ENCODE measurements around the gene CDH23.

CDH23 gene

DNA sequence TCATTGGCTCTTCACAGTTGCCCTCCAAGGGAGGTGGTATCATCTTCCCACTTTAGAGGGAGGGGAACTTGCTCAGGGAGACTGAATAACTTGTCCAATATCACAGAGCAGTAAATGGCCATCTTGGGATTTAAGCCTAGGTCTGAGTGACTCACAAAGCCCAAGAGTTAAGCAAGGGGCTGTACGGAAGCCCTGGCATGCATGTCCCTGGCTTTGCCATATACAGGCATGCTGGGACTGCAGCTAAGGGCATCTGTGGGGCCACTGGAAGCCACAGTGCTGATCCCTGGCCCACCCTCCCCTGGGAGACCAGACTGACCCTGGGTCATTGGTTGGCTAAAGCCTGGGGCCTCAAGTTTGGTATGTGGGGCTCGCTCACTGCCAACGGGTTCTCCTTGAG lies 373.5 kb downstream of the CDH23 start:
- Histone ChIP-seq H3K9me3 (ENCODE audit: control insufficient read depth in 1 of 2, low read length in 2 of 2) (no peaks in the 10 kb centered on the region), H3K4me1 (ENCODE audit: control insufficient read depth in 1 of 2, insufficient read depth in 2 of 2, low read length in 2 of 2) (peaks cover 87 to 91% of the 10 kb centered on the region in 2 donors), H3K36me3 (ENCODE audit: control insufficient read depth in 1 of 2, insufficient read depth in 2 of 2, low read length in 2 of 2) (peaks cover 0 to 5% of the 10 kb centered on the region in 2 donors), H3K9ac (ENCODE audit: low read depth in 1 of 2, low read length in 2 of 2) (peak overlapping the region; percentile 98 to 99), H3K27ac (ENCODE audit: low read depth, low read length) (peak overlapping the region; percentile 91), H3K27me3 (ENCODE audit: control insufficient read depth in 1 of 2, insufficient read depth in 2 of 2, low read length in 2 of 2) (no peaks in the 10 kb centered on the region), H3K4me3 (ENCODE audit: low read depth in 1 of 2, low read length in 2 of 2) (peak overlapping the region; percentile 89 to 97)

GRCh38 chr10:71770789-71771188 lies 374.1 kb downstream of the CDH23 start:
- H3K4me1 ChIP-seq (ENCODE audit: control insufficient read depth in 1 of 2, insufficient read depth in 2 of 2, low read length in 2 of 2), result peaks cover 83 to 91% of the 10 kb centered on the region in 2 donors
- peak overlapping the region; percentile 89 to 97 for H3K4me3 ChIP-seq (ENCODE audit: low read depth in 1 of 2, low read length in 2 of 2)
- H3K27ac ChIP-seq (ENCODE audit: low read depth, low read length), result peak overlapping the region; percentile 91

DNA sequence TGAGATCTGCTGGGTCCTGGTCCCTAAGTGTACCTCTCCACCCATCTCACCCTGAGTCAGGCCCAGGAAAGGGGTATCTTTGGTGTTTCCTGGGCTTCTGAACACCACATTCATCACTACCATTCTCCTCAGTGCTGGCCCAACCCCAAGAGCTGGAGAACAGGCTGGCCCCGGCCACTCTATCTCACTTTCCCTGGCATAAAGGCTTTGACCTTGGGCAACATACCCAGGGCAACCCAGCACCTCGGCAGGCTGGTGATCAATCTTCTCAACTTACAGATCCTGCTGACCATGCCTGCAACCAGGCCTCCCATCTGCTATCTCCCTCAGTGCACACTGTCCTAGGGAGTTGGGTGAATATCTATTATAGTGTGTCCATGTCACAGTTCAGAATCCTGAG lies 374.5 kb downstream of the CDH23 start:
- Histone ChIP-seq H3K9me3 (ENCODE audit: control insufficient read depth in 1 of 2, low read length in 2 of 2) (no peaks in the 10 kb centered on the region), H3K4me3 (ENCODE audit: low read depth in 1 of 2, low read length in 2 of 2) (peak overlapping the region; percentile 89 to 97), H3K9ac (ENCODE audit: low read depth in 1 of 2, low read length in 2 of 2) (peak overlapping the region; percentile 98 to 99), H3K4me1 (ENCODE audit: control insufficient read depth in 1 of 2, insufficient read depth in 2 of 2, low read length in 2 of 2) (peaks cover 83 to 91% of the 10 kb centered on the region in 2 donors), H3K27ac (ENCODE audit: low read depth, low read length) (peak overlapping the region; percentile 91), H3K27me3 (ENCODE audit: control insufficient read depth in 1 of 2, insufficient read depth in 2 of 2, low read length in 2 of 2) (no peaks in the 10 kb centered on the region), H3K36me3 (ENCODE audit: control insufficient read depth in 1 of 2, insufficient read depth in 2 of 2, low read length in 2 of 2) (peaks cover 0 to 5% of the 10 kb centered on the region in 2 donors)

More at GRCh38 chr10:71770789-71771188, 374.1 kb downstream of the CDH23 start:
- H3K36me3 ChIP-seq (ENCODE audit: control insufficient read depth in 1 of 2, insufficient read depth in 2 of 2, low read length in 2 of 2), result peaks cover 0 to 5% of the 10 kb centered on the region in 2 donors
- H3K9me3 ChIP-seq (ENCODE audit: control insufficient read depth in 1 of 2, low read length in 2 of 2), result no peaks in the 10 kb centered on the region
- H3K9ac ChIP-seq (ENCODE audit: low read depth in 1 of 2, low read length in 2 of 2), result peak overlapping the region; percentile 98 to 99
- H3K27me3 ChIP-seq (ENCODE audit: control insufficient read depth in 1 of 2, insufficient read depth in 2 of 2, low read length in 2 of 2), result no peaks in the 10 kb centered on the region

- Histone ChIP-seq H3K27me3 (ENCODE audit: control insufficient read depth in 1 of 2, insufficient read depth in 2 of 2, low read length in 2 of 2) (no peaks in the 10 kb centered on the region), H3K27ac (ENCODE audit: low read depth, low read length) (peak overlapping the region; percentile 91), H3K4me3 (ENCODE audit: low read depth in 1 of 2, low read length in 2 of 2) (peak overlapping the region; percentile 89 to 97), H3K36me3 (ENCODE audit: control insufficient read depth in 1 of 2, insufficient read depth in 2 of 2, low read length in 2 of 2) (peaks cover 0 to 5% of the 10 kb centered on the region in 2 donors), H3K9me3 (ENCODE audit: control insufficient read depth in 1 of 2, low read length in 2 of 2) (no peaks in the 10 kb centered on the region), H3K9ac (ENCODE audit: low read depth in 1 of 2, low read length in 2 of 2) (peak overlapping the region; percentile 98 to 99), H3K4me1 (ENCODE audit: control insufficient read depth in 1 of 2, insufficient read depth in 2 of 2, low read length in 2 of 2) (peaks cover 83 to 89% of the 10 kb centered on the region in 2 donors)
Measured at GRCh38 chr10:71771821-71772617, 375.3 kb downstream of the CDH23 start.

- Histone ChIP-seq H3K36me3 (ENCODE audit: control insufficient read depth in 1 of 2, insufficient read depth in 2 of 2, low read length in 2 of 2) (peaks cover 0 to 5% of the 10 kb centered on the region in 2 donors), H3K9ac (ENCODE audit: low read depth in 1 of 2, low read length in 2 of 2) (peak overlapping the region; percentile 98 to 99), H3K9me3 (ENCODE audit: control insufficient read depth in 1 of 2, low read length in 2 of 2) (no peaks in the 10 kb centered on the region), H3K27ac (ENCODE audit: low read depth, low read length) (peak overlapping the region; percentile 91), H3K4me3 (ENCODE audit: low read depth in 1 of 2, low read length in 2 of 2) (peak overlapping the region; percentile 89 to 97), H3K27me3 (ENCODE audit: control insufficient read depth in 1 of 2, insufficient read depth in 2 of 2, low read length in 2 of 2) (no peaks in the 10 kb centered on the region), H3K4me1 (ENCODE audit: control insufficient read depth in 1 of 2, insufficient read depth in 2 of 2, low read length in 2 of 2) (peaks cover 75 to 82% of the 10 kb centered on the region in 2 donors)
Measured at GRCh38 chr10:71772832-71773220, 376.1 kb downstream of the CDH23 start.

GRCh38 chr10:71773221-71773971 lies 376.7 kb downstream of the CDH23 start, which contains the start of gene VSIR:
Gene VSIR, minus strand, starts transcription at chr10:71773520. Its CDS starts 81 bp downstream, at chr10:71773439.
- Histone ChIP-seq H3K9me3 (ENCODE audit: control insufficient read depth in 1 of 2, low read length in 2 of 2) (no peaks in the 10 kb centered on the region), H3K4me1 (ENCODE audit: control insufficient read depth in 1 of 2, insufficient read depth in 2 of 2, low read length in 2 of 2) (peaks cover 69 to 77% of the 10 kb centered on the region in 2 donors), H3K27me3 (ENCODE audit: control insufficient read depth in 1 of 2, insufficient read depth in 2 of 2, low read length in 2 of 2) (no peaks in the 10 kb centered on the region), H3K9ac (ENCODE audit: low read depth in 1 of 2, low read length in 2 of 2) (peak within 1 kb of the TSS; percentile 98 to 99), H3K27ac (ENCODE audit: low read depth, low read length) (peak within 1 kb of the TSS; percentile 91), H3K36me3 (ENCODE audit: control insufficient read depth in 1 of 2, insufficient read depth in 2 of 2, low read length in 2 of 2) (peaks cover 0 to 5% of the 10 kb centered on the region in 2 donors), H3K4me3 (ENCODE audit: low read depth in 1 of 2, low read length in 2 of 2) (peak within 1 kb of the TSS; percentile 89 to 97)

DNA sequence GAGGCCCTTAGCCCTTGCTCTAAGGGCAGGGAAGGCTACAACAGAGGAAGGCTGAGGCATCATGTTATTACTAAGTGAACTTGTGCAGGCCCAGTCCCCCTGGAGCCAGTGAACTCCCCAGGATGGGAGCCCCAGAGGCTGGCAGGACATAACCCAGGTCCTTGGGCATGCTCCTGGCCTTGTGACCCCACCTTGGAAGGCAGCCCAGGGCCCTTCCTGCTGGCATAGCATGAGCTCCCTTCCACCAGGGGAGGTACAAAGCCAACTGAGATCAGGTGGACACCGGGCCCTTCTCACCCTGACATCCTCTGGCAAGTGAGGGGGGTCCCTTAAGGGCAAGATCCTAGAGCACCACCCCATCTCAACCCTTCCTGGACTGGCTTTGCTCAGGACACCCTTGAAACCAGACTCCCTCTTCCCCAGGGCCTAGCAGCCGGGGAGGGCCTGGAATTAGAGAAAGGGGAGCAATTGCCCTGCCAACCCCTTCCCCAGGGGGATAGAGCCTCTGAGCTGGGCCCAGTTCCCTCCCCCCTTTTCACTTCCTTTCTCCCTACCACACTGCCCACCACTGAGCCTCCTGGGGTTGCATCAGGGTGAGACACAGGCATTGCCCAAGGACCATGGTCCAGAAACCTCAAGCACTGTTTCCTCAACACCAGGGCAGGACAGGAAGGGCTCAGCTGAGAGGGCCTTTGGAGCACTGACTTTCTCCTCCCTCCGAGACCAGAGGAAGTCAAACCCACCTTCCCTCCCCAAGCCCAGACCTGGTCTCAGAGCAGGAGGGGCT lies 378.4 kb downstream of the CDH23 start:
- Histone ChIP-seq H3K4me3 (ENCODE audit: low read depth in 1 of 2, low read length in 2 of 2) (no peak overlapping the region), H3K27ac (ENCODE audit: low read depth, low read length) (no peak overlapping the region), H3K27me3 (ENCODE audit: control insufficient read depth in 1 of 2, insufficient read depth in 2 of 2, low read length in 2 of 2) (no peaks in the 10 kb centered on the region)

GRCh38 chr10:71776481-71776925 lies 379.8 kb downstream of the CDH23 start:
- H3K9ac ChIP-seq (ENCODE audit: low read depth in 1 of 2, low read length in 2 of 2), result no peak overlapping the region
- H3K9me3 ChIP-seq (ENCODE audit: control insufficient read depth in 1 of 2, low read length in 2 of 2), result no peaks in the 10 kb centered on the region
- H3K36me3 ChIP-seq (ENCODE audit: control insufficient read depth in 1 of 2, insufficient read depth in 2 of 2, low read length in 2 of 2), result no peaks in the 10 kb centered on the region
- no peak overlapping the region for H3K4me3 ChIP-seq (ENCODE audit: low read depth in 1 of 2, low read length in 2 of 2)
- peaks cover 42 to 50% of the 10 kb centered on the region in 2 donors for H3K4me1 ChIP-seq (ENCODE audit: control insufficient read depth in 1 of 2, insufficient read depth in 2 of 2, low read length in 2 of 2)
- no peaks in the 10 kb centered on the region for H3K27me3 ChIP-seq (ENCODE audit: control insufficient read depth in 1 of 2, insufficient read depth in 2 of 2, low read length in 2 of 2)
- no peak overlapping the region for H3K27ac ChIP-seq (ENCODE audit: low read depth, low read length)

More for the DNA sequence above, 378.4 kb downstream of the CDH23 start:
- Histone ChIP-seq H3K9ac (ENCODE audit: low read depth in 1 of 2, low read length in 2 of 2) (peak overlapping the region in 1 of 2 donors; percentile 10), H3K9me3 (ENCODE audit: control insufficient read depth in 1 of 2, low read length in 2 of 2) (no peaks in the 10 kb centered on the region), H3K4me1 (ENCODE audit: control insufficient read depth in 1 of 2, insufficient read depth in 2 of 2, low read length in 2 of 2) (peaks cover 56 to 64% of the 10 kb centered on the region in 2 donors), H3K36me3 (ENCODE audit: control insufficient read depth in 1 of 2, insufficient read depth in 2 of 2, low read length in 2 of 2) (peaks cover 0 to 1% of the 10 kb centered on the region in 2 donors)

DNA sequence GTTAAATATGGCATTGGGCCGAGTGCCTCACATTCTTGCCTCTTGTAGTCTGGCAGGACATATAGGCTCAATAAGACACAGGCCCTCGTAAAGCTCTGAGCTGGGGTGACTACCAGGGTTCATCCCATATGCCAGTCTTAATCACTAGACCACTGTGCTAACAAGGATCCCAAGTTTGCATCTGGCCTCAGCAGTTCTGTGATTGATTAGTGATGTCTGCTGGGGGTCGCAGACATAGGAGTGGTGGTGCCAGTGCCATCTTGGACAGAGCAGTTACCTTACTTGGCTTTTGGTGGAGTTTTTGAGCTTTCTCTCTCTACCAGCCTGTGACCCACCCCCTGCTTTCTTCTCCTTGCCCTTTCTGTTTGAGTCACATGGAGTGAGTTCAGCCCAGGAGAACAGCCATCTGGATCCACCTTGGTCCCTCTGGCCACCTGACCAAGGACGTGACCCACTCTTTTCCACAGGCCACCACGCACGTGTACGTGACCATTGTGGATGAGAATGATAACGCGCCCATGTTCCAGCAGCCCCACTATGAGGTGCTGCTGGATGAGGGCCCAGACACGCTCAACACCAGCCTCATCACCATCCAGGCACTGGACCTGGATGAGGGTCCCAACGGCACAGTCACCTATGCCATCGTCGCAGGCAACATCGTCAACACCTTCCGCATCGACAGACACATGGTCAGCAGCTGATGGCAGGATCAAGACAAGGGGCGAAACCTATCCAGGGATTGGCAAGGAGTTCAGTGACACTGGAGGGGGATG lies 380.7 kb downstream of the CDH23 start:
- H3K4me1 ChIP-seq (ENCODE audit: control insufficient read depth in 1 of 2, insufficient read depth in 2 of 2, low read length in 2 of 2), result peaks cover 34 to 41% of the 10 kb centered on the region in 2 donors
- no peaks in the 10 kb centered on the region for H3K27me3 ChIP-seq (ENCODE audit: control insufficient read depth in 1 of 2, insufficient read depth in 2 of 2, low read length in 2 of 2)
- no peak overlapping the region for H3K4me3 ChIP-seq (ENCODE audit: low read depth in 1 of 2, low read length in 2 of 2)
- no peak overlapping the region for H3K27ac ChIP-seq (ENCODE audit: low read depth, low read length)
- no peak overlapping the region for H3K9ac ChIP-seq (ENCODE audit: low read depth in 1 of 2, low read length in 2 of 2)
- no peaks in the 10 kb centered on the region for H3K36me3 ChIP-seq (ENCODE audit: control insufficient read depth in 1 of 2, insufficient read depth in 2 of 2, low read length in 2 of 2)
- H3K9me3 ChIP-seq (ENCODE audit: control insufficient read depth in 1 of 2, low read length in 2 of 2), result no peaks in the 10 kb centered on the region
